ENCODE data around the gene DNAJB7.

- TF ChIP-seq CTCF (IDR thresholded peaks at IDR 0.05) (no peak), EZH2 (IDR thresholded peaks at IDR 0.05; ENCODE audit: borderline replicate concordance, insufficient read depth, low read depth, low read length, poor library complexity, severe bottlenecking) (no peak)
Observed at GRCh38 chr22:40874016-40874415, 12.1 kb upstream of the DNAJB7 start.

Data from B cell (primary cell).